Loucy (cell line): ENCODE results near the gene MS4A6A.

Source experiments
- EZH2phosphoT487 ChIP-seq: fragments of 200-600 bp; IDR thresholded peaks from 2 replicates; pipeline ENCODE4 v1.6.1; 2018; ENCODE audit warnings: antibody characterized with exemption, mild to moderate bottlenecking, moderate library complexity, borderline replicate concordance
- TF ChIP-seq, protein P1 (sequence below): fragments of 200-600 bp; sonication (generic); conservative IDR thresholded peaks from 2 replicates; pipeline ENCODE4 v1.5.1; 2014; ENCODE audit warnings: mild to moderate bottlenecking, antibody characterized with exemption, low read length

DNA sequence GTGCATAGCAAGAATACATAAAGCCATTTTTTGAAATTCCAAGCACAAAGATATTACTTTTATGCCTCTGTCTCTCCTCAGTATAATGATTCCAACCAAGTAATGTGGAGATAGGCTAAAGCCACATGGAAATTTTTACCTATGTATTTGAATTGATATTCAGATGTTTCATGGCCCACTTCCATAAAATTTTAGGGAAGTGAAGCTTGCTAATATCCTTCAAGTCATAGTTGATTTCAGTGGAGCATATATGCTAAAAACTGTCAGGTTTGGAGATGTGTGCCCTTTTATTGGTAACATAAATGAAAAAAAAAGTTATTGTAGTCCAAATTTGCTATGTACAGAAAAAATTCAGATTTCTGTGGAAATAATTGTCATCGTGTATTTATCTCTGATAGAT is 47.8 kb upstream of the MS4A6A start:
- TF ChIP-seq, protein P1, sequence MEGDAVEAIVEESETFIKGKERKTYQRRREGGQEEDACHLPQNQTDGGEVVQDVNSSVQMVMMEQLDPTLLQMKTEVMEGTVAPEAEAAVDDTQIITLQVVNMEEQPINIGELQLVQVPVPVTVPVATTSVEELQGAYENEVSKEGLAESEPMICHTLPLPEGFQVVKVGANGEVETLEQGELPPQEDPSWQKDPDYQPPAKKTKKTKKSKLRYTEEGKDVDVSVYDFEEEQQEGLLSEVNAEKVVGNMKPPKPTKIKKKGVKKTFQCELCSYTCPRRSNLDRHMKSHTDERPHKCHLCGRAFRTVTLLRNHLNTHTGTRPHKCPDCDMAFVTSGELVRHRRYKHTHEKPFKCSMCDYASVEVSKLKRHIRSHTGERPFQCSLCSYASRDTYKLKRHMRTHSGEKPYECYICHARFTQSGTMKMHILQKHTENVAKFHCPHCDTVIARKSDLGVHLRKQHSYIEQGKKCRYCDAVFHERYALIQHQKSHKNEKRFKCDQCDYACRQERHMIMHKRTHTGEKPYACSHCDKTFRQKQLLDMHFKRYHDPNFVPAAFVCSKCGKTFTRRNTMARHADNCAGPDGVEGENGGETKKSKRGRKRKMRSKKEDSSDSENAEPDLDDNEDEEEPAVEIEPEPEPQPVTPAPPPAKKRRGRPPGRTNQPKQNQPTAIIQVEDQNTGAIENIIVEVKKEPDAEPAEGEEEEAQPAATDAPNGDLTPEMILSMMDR = no peak
- TF ChIP-seq EZH2phosphoT487 = no peak
